KOPT-K1 (cell line): ENCODE data around the gene C2orf49.
"Not testable (repeated sequence)": the region's sequence is repeated elsewhere in the genome, so short reads cannot be mapped to it uniquely, and the experiment has no call there.

Experiments used
- H3K27ac ChIP-seq: fragments of 200-600 bp; sonication (generic); 2 replicates; pipeline ENCODE4 v1.5.1; 2016; ENCODE audit warnings: antibody characterized with exemption, mild to moderate bottlenecking, low read depth, low read length; ENCODE audit not compliant: poor library complexity, severe bottlenecking
- H3K36me3 ChIP-seq: fragments of 200-600 bp; sonication (generic); 2 replicates; pipeline ENCODE4 v1.5.1; 2017; ENCODE audit warnings: antibody characterized with exemption, mild to moderate bottlenecking, low read length, moderate library complexity; ENCODE audit not compliant: insufficient read depth
- H3K9me3 ChIP-seq: fragments of 200-600 bp; sonication (generic); 2 replicates; pipeline ENCODE4 v1.5.1; 2017; ENCODE audit warnings: antibody characterized with exemption, low read length, mild to moderate bottlenecking; ENCODE audit not compliant: insufficient read depth, poor library complexity, severe bottlenecking

Gene C2orf49

GRCh38 chr2:105308382-105309146 lies 28.8 kb upstream of the C2orf49 start:
- peak overlapping the region; percentile 51 for H3K27ac ChIP-seq
- peaks cover 42% of the 10 kb centered on the region for H3K36me3 ChIP-seq
- no peaks in the 10 kb centered on the region for H3K9me3 ChIP-seq

GRCh38 chr2:105309147-105309545 lies 28.2 kb upstream of the C2orf49 start:
- no peaks in the 10 kb centered on the region for H3K9me3 ChIP-seq
- peak overlapping the region; percentile 51 for H3K27ac ChIP-seq
- peaks cover 36% of the 10 kb centered on the region for H3K36me3 ChIP-seq

DNA sequence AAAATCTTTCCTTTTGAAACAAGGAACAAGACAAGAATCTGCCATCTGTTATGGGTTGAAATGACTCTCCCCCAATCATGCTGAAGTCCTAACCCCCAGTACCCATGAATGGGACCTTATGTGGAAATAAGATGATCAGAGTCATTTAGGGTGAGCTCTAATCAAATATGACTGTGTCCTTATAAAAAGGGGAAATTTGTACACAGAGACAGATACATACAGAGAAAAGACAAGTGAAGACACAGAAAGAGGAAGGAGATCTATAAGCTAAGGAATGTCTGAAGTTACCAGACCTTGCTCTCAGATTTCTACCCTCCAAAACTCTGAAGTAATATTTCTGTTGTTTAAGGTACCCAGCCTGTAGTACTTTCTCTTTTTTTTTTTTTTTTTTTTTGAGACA lies 23.5 kb upstream of the C2orf49 start:
- Histone ChIP-seq H3K9me3 (no peaks in the 10 kb centered on the region), H3K27ac (no peak overlapping the region), H3K36me3 (no peaks in the 10 kb centered on the region)

DNA sequence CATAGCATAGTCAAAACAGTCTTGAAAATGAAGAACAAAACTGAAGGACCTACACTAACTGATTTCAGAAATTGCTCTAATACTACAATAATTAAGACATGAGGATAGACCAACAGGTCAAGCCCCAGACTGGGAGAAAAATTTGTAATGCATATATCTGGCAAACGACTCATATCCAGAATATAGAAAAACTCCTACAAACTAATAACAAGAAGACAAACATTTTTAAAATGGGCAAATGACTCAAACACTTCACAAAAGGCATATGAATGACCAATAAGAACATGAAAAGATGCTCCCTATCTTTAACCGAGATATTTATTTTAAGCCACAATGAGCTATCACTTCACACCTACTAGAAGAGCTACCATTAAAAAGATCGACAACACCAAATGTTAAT lies 22.0 kb upstream of the C2orf49 start:
- no peak overlapping the region for H3K27ac ChIP-seq
- no peaks in the 10 kb centered on the region for H3K9me3 ChIP-seq
- H3K36me3 ChIP-seq, result no peaks in the 10 kb centered on the region

- Histone ChIP-seq H3K9me3 (no peaks in the 10 kb centered on the region), H3K27ac (no peak overlapping the region), H3K36me3 (peaks cover 6% of the 10 kb centered on the region; the same call in 1 of the 2 replicates)
Observed at GRCh38 chr2:105317937-105318336, 19.4 kb upstream of the C2orf49 start.

GRCh38 chr2:105320651-105321215 lies 16.6 kb upstream of the C2orf49 start:
- Histone ChIP-seq H3K36me3 (peaks cover 18% of the 10 kb centered on the region; the same call in 1 of the 2 replicates), H3K27ac (no peak overlapping the region), H3K9me3 (no peaks in the 10 kb centered on the region)

DNA sequence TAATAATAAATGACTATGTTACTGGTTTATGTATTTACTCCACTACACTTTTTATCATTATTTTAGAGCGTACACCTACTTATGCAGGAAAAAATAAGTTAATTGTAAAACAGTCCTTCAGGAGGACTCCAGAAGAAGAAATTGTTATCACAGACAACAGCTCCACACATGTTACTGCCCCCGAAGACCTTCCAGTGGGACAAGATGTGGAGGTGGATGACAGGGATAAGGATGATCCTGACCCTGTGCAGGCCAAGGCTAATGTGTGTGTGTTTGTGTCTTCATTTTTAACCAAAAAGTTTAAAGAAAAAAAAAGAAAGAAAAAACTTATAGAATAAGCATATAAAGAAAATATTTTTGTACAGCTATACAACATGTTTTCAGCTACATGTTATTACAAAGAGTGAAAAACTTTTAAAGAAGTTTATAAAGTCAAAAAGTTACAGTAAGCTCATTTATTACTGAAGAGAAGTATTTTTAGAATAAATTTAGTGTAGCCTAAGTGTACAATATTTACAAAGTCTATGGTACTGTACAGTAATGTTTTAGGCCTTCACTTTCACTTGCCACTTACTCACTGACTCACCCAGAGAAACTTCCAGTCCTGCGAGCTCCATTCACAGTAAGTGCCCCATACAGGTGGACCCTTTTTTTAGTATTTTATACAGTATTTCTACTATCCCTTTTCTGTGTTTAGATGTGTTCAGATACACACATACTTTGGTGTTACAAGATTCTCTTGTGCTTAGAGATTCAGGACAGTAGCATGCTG lies 15.3 kb upstream of the C2orf49 start:
- H3K9me3 ChIP-seq, result no peaks in the 10 kb centered on the region
- H3K27ac ChIP-seq, result no peak overlapping the region
- peaks cover 18% of the 10 kb centered on the region; the same call in 1 of the 2 replicates for H3K36me3 ChIP-seq

GRCh38 chr2:105323111-105323510 lies 14.2 kb upstream of the C2orf49 start:
- Histone ChIP-seq H3K36me3 (peaks cover 18% of the 10 kb centered on the region; the same call in 1 of the 2 replicates), H3K27ac (no peak overlapping the region), H3K9me3 (no peaks in the 10 kb centered on the region)

DNA sequence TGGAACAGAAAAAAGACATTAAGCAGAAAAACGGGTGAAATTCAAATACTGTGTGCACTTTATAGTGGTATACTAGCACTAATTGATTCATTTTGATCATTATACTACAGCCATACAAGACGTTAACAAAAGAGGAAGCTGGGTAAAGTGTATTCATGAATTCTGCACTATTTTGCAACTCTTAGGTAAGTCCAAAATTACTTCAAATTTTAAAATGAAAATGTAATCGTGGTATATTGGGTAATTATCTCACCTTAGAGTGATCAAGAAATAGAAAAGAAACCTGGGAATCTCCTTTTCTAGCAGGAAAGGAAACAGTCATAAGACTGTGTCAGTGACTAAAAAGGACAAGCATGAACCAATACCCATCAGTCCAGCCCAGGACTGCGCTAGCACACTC lies 13.2 kb upstream of the C2orf49 start:
- Histone ChIP-seq H3K36me3 (peaks cover 18% of the 10 kb centered on the region; the same call in 1 of the 2 replicates), H3K9me3 (no peaks in the 10 kb centered on the region), H3K27ac (no peak overlapping the region)

GRCh38 chr2:105324732-105325131 lies 12.6 kb upstream of the C2orf49 start:
- no peak overlapping the region for H3K27ac ChIP-seq
- no peaks in the 10 kb centered on the region for H3K9me3 ChIP-seq
- H3K36me3 ChIP-seq, result peaks cover 18% of the 10 kb centered on the region; the same call in 1 of the 2 replicates

DNA sequence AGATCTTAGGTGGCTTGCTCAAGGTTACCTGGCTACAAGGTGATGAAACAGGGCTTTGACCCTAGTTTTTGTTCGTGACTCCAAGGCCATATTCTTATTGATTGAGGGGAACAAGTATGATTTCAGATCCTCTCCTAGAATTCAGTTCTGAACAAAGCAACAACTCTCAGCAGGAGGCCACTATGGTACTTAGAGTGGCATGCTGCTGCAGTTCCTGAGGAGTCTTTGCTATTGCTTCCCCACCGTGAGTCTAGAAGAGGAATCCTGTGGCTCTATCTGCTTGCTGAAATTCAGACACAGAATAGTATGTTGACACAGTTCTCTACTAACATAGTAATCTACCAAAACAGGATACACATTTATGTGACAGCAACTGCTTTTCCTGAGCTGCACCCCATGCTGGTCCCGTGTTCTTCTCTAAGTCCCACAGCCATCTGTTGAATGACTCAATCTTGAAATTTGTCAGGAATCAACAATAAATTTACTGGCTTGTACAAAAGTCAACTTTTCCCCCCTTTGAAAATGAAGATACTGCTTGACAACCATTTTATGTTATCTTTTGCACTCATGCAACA lies 11.9 kb upstream of the C2orf49 start:
- H3K9me3 ChIP-seq, result no peaks in the 10 kb centered on the region
- H3K27ac ChIP-seq, result no peak overlapping the region
- H3K36me3 ChIP-seq, result peaks cover 18% of the 10 kb centered on the region; the same call in 1 of the 2 replicates

DNA sequence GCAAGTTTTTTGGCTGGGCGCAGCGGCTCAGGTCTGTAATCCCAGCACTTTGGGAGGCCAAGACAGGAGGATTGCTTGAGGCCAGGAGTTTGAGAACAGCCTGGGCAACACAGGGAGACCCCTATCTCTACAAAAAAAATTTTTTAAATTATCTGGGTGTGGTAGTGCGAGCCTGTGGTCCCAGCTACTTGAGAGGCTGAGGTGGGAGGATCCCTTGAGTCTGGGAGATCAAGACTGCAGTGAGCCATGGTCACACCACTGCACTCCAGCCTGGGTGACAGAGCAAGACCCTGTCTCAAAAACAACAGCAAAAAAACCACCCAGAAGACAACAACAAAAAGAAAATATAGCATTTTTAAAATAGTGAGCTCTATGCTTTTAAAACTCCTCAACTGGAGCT lies 10.1 kb upstream of the C2orf49 start:
- peaks cover 18% of the 10 kb centered on the region; the same call in 1 of the 2 replicates for H3K36me3 ChIP-seq
- H3K9me3 ChIP-seq, H3K27ac ChIP-seq: not testable (repeated sequence)

DNA sequence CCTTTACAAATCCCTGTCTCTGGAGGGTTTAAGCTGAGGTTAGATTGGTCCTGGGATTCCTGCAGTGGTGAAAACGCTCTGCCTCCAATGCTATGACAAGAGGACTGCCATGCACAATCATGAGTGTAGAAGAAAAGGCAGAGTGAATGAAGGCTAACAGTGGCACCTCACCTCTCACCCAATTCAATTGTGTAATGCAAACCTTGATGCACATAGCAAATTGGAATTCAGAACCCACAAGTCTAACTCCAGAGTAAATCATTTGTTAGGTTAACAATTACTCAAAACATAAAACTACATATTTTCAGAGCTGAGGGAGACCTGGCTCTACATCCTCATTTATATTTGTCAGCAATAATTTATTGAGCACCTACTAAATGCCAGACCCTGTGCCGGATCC lies 9.7 kb upstream of the C2orf49 start:
- no peak overlapping the region for H3K27ac ChIP-seq

GRCh38 chr2:105328281-105329196 lies 8.8 kb upstream of the C2orf49 start:
- H3K27ac ChIP-seq, result peak overlapping the region; percentile 89

More for the DNA sequence above, 9.7 kb upstream of the C2orf49 start:
- Histone ChIP-seq H3K36me3 (peaks cover 14% of the 10 kb centered on the region; the same call in 1 of the 2 replicates), H3K9me3 (no peaks in the 10 kb centered on the region)

More at GRCh38 chr2:105328281-105329196, 8.8 kb upstream of the C2orf49 start:
- H3K9me3 ChIP-seq, result no peaks in the 10 kb centered on the region
- peaks cover 11% of the 10 kb centered on the region; the same call in 1 of the 2 replicates for H3K36me3 ChIP-seq
